Measurements from ENCODE around the gene PARVA.

Gene PARVA

DNA sequence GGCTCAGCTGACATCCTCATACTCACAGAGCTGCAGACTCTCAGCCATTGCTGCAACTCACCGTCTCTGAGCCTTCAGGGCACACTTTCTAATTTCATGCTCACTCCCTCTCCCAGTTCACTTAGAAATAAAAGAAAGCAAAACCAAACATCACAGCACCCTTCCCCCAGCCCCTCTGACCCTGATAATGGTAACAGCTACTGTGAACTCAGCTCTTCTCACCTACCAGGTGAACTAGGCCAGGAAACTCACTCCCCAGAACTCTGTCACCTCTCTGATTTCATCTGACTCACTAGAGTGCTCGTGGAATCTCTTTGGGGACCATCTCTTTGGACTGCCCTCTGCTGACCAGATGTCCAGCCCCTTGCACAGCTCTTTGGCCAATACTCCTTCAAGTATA is 14.5 kb upstream of the PARVA start:
- no peak for TF ChIP-seq GATA3 (IDR thresholded peaks at IDR 0.05; ENCODE audit: low read depth, low read length)
- no peak for TF ChIP-seq GATA2 (IDR thresholded peaks at IDR 0.05; ENCODE audit: low read depth, low read length)

DNA sequence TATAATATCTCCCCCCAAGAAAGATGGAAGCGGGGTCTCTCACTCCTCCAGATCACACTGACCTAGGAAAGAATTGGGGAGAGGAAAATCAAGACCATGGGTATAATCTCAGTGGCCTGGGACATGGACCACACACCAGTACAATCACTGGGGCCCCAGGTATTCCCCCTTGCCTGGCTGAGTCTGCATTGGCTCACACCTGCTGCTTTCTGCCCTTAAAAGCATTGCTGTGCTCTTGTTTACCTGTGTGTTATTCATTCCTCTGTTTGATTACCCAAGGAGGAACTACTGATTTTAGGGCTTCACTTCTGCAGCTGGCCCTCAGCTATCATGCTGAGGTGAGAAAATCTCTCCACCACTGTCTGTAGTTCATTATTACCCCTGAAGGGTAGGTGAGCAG is 14.0 kb upstream of the PARVA start:
- no peak for TF ChIP-seq GATA2 (IDR thresholded peaks at IDR 0.05; ENCODE audit: low read depth, low read length)

DNA sequence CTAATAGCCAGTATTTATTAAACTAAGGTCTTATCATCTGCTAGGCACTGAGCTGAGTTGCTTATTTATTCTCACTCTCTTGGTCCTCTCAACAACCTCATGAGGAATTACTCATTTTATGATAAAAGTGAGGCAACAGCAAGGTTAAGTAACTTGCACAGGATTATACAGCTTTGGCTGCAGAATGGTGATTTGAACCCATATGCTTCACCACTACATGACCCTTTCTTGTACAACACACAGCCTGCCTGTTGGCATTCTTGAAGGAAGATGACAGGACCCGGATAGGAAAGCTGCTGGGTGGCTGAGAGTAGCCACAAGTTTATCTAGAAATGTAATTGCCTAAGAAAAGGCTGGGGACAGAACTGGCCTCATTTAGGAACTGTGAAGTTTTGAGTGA is 5.3 kb upstream of the PARVA start:
- TF ChIP-seq GATA2 (IDR thresholded peaks at IDR 0.05; ENCODE audit: low read depth, low read length): no peak
- TF ChIP-seq GATA3 (IDR thresholded peaks at IDR 0.05; ENCODE audit: low read depth, low read length): no peak

DNA sequence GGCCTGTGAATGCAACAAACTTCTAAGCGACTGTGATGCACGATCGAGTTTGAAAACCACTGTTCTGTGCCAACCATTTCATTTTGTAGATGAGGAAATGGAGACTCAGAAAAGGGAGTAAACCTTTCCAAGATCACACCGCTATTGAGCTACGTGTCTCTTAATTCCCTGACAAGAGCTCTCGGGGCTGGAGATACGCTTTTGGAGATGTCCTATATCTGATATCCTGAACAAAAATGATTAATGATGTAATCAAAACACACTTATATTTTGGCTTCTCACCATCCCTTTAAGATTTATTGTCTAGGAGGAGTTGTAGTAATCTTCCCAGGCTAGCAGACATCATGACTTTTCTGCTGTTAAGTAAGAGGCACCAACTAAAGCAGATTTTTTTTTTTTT is 1.7 kb upstream of the PARVA start:
- TF ChIP-seq GATA2 (IDR thresholded peaks at IDR 0.05; ENCODE audit: low read depth, low read length) (no peak), GATA3 (IDR thresholded peaks at IDR 0.05; ENCODE audit: low read depth, low read length) (no peak)

DNA sequence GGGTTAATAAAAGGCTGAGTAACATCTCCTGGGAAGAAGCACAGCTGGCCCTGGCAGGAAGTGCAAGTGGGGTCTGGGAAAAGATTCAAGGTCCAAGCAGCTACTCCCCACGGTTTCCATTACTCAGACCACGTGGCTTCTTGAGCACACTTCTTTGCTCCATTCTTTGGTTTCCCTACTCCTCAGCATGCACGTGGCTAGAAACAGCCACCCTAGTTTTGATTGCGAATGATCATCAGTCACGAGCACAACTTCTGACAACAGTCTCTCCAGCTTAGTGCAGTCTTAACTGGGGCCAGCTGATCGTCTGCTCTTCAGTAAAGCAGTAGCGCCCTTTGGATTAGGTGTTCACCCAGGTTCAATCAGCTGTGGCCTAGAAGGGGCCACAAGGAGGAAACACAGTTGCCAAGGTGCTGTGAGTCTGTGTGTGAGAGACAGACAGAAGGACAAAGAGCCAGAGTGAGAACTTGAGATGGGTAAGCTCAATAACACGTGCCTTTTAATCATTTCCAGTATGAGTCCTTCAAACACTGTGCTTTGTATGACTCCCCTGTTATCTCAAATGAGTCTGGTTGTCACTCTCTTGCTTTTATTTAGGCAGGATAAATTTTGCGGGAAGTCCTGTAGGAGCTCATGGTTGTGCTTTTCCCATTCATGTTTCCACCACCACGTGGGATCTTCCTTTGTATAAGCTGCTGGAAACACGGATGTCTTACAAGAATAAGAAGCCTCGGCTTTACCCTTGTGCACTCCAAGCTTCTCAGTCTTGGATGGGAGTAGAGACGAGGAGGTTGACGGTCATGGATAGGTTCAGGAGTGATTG is 901 bp upstream of the PARVA start:
- TF ChIP-seq GATA3 (IDR thresholded peaks at IDR 0.05; ENCODE audit: low read depth, low read length) (no peak), GATA2 (IDR thresholded peaks at IDR 0.05; ENCODE audit: low read depth, low read length) (no peak)

DNA sequence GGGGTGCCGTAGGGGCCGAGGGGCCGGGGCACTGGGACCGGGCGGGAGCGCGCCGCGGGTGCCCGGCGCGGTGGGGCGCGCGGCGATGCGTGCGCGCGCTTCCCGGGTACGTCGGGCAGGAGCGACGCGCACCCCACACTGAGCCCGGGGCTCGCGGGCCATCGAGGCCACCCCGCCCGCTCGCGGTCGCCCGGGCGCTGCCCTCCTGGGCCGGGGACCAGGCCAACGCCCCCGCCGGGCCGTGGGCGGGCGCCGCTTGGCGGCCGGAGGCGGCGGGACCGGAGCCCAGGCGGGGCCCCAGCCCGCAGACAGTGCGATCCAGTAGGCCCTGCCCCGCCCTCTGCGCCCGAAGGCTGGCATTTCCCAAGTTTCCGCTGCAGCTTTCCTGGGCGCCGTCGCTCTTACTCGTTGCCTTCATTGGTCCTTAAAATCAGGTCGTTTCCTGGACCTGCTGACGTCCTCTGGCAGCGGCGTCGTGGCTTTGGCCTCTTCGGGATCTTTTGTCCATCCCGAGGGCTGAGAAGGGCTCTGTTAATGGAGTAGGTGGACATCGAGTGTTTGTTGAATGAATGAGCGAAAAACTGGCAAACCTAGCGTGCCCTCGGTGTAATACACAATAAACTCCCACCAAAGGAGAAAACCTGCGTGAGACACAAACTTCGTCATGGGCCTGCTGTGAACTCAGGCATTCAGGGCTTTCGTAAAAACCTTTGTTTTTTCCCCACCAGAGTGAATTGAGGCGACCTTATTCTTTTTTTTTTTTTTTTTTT is 638 bp downstream of the PARVA start:
- TF ChIP-seq GATA3 (IDR thresholded peaks at IDR 0.05; ENCODE audit: low read depth, low read length) (no peak), GATA2 (IDR thresholded peaks at IDR 0.05; ENCODE audit: low read depth, low read length) (no peak)

DNA sequence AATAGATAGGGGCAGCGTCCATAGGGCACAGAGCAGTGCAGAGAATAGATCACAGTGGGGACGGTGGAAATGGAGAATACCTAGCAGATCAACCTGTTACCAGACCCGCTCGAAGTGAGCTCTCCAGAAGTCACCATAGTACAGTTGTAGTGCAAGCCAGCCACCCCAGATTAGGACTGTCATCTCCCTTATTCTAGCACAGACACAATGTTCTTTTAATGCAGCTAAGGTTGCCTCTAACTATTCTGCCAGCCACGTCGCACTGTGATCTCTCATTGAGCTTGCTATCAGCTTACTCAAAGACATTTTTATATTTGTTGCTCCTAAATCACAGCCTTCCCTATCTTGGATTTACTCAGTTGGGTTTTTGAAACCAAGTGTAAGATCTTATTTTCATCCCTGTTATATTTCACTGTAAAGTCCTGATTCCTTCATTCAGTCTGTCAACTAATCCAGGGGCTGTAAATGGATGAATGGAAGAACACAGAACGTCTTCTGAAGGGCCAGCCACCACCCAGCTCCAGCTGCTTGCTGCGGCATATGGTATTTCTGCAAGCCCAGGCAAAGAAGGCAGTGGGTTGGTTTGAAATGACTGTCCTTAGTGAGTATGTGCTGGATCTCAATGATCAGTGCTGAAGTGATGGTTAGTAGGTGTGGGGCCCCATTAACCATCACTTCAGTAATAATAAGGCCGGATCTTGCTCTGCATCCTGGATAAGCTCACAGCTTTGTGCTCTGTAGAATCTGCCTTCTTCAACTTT is 3.4 kb downstream of the PARVA start:
- TF ChIP-seq GATA3 (IDR thresholded peaks at IDR 0.05; ENCODE audit: low read depth, low read length) (no peak), GATA2 (IDR thresholded peaks at IDR 0.05; ENCODE audit: low read depth, low read length) (no peak)

DNA sequence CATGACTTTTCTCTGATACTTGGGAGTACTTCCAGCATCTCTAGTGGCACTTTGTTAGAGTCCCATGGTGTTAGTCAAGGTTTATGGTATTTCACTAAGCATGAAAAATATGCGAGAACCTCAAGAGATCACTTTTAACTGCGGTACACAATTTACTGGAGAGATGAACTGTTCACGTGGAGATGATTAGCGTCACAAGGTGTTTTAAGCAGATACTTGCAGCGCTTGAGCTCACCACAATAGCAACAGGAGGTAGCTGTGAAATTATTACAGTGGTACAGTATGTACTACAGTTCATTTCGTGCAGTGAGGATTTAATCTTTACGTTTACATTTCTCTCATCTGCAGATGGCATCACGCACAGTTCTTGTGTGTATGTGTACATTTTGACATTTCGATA is 4.5 kb downstream of the PARVA start:
- no peak for TF ChIP-seq GATA2 (IDR thresholded peaks at IDR 0.05; ENCODE audit: low read depth, low read length)
- no peak for TF ChIP-seq GATA3 (IDR thresholded peaks at IDR 0.05; ENCODE audit: low read depth, low read length)

DNA sequence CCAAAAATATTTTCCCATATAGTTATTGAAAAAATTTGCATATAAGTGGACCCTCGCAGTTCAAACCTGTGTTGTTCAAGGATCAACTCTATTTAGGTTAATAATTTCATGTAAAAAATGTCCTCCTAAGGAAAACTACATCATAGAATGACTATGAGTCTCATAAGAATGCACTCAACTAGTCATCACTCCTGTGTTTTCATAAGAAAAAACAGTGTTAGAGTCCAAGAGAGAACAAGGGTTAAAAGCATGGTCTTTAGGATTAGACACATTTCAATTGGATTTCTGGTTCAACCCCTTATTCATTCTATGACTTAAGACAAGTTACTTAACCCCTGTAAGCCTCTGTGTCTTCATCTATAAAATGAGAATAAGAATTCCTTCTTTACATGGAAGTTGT is 5.1 kb downstream of the PARVA start:
- TF ChIP-seq GATA3 (IDR thresholded peaks at IDR 0.05; ENCODE audit: low read depth, low read length): no peak
- no peak for TF ChIP-seq GATA2 (IDR thresholded peaks at IDR 0.05; ENCODE audit: low read depth, low read length)

DNA sequence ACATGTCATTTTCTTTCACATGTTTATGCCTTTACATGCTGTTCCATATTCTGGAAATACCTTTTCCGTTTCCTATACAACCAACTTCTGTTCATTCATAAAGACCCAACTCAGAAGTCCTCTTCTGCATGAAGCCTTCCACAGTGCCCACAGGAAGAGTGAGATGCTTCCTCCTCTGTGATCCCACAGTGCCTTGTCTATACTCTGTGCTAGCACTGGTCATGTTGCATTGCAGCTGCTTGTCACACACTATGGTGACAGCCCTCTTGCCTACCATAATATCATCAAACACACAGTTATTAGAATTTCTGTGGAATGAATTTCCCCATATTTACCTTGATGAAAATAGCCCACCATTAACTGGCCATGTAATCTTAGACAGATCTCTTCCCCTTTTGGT is 8.9 kb downstream of the PARVA start:
- TF ChIP-seq GATA3 (IDR thresholded peaks at IDR 0.05; ENCODE audit: low read depth, low read length): no peak
- TF ChIP-seq GATA2 (IDR thresholded peaks at IDR 0.05; ENCODE audit: low read depth, low read length): no peak

DNA sequence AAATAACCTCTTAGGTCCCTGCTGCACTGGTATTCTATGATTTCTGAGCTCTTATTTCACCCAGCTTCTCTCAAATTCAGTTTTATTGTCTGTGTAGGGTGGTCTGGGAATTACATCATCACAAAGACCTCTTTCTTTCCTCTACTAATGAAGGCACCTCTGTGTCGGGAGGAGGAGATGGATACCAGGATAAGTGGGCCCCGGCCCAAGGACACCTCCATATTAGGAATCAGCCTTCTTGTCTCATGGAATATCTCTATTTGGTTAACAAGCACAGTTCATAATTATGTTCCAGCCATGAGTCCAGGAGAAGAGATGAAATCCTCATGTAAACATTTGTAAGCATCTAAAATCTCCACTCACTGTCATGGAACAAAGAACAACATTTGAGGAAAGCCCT is 9.4 kb downstream of the PARVA start:
- TF ChIP-seq GATA2 (IDR thresholded peaks at IDR 0.05; ENCODE audit: low read depth, low read length): no peak
- no peak for TF ChIP-seq GATA3 (IDR thresholded peaks at IDR 0.05; ENCODE audit: low read depth, low read length)

DNA sequence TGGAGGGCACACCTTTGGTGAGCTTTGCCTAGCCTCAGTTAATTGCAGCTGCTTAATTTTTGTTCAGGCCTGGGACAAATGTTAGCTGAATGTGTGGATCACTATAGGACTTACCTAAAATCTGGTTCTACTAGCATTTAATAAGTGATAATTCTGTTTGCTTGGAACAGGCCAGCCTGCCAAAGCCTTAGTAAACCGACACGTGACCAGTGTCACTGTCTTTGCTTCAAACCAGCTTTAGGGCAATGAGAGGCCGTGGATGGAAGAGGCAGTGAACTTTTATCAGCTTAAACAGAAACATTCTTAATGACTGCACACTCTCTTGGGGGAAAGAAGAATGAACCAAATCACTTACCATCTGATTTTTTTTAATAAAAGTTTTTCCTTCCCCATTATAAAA is 10.8 kb downstream of the PARVA start:
- TF ChIP-seq GATA3 (IDR thresholded peaks at IDR 0.05; ENCODE audit: low read depth, low read length) (no peak), GATA2 (IDR thresholded peaks at IDR 0.05; ENCODE audit: low read depth, low read length) (no peak)

DNA sequence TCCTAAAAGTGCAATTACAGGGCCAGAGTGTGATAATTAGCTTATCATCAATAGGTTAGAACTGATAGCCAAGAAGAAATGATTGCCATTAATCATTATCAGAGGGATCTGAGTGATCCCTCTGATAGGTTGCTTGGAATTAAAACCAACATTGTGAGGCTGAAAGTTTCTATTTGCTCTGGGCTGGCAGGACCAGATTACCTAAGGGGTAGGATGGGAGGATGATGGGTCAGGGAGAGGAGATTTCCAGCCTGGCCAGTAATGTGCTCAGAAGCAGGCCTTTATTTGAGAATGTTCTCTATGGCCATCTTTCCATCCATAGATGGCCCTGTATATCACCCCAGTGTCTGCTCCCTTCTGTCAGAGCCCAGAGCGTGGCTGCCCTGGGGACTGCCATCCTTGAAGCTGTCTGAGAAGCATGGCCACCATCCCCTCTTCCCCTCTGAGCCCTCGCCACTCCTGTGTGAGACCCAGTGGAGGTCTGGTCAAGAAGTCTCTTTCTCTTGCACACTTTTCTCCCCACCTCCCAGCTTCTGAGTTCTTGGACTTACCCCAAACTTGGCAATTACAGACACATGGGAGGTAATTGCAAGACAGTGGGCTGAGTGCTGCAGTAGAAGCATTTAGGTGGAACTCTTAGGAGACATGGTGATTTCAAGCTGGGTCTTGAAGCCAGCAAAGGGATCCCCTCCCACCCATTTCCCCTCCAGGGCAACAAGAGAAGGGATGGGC is 11.7 kb downstream of the PARVA start:
- TF ChIP-seq GATA2 (IDR thresholded peaks at IDR 0.05; ENCODE audit: low read depth, low read length) (no peak), GATA3 (IDR thresholded peaks at IDR 0.05; ENCODE audit: low read depth, low read length) (no peak)
